Endodermal cell (in vitro differentiated cells): ENCODE data around the gene IL24. TPM values are rescaled to one million over a fixed set of nuclear protein-coding genes. Genes with fewer than 3 reads are reported as not detected.

Source experiments
- DNase-seq: peaks from one replicate; pipeline ENCODE4 v3.0.0-alpha.2; 2017
- H3K27ac ChIP-seq: 2 replicates; pipeline ENCODE4 v1.5.1; 2013; ENCODE audit warnings: mild to moderate bottlenecking, low read depth, low read length, moderate library complexity
- H3K27me3 ChIP-seq: 2 replicates; pipeline ENCODE4 v1.6.1; 2013; ENCODE audit warnings: mild to moderate bottlenecking, low read length, moderate library complexity; ENCODE audit not compliant: insufficient read depth, control insufficient read depth, poor library complexity, severe bottlenecking
- H3K36me3 ChIP-seq: 2 replicates; pipeline ENCODE4 v1.7.0; 2013; ENCODE audit warnings: mild to moderate bottlenecking, low read length, moderate library complexity; ENCODE audit not compliant: control insufficient read depth, insufficient read depth
- H3K4me1 ChIP-seq: one replicate; pipeline ENCODE4 v1.7.0; 2013; ENCODE audit warnings: low read length; ENCODE audit not compliant: control insufficient read depth, insufficient read depth
- H3K4me3 ChIP-seq: 2 replicates; pipeline ENCODE4 v1.5.1; 2013; ENCODE audit warnings: mild to moderate bottlenecking, low read length, moderate library complexity
- H3K9ac ChIP-seq: 2 replicates; pipeline ENCODE4 v1.6.1; 2013; ENCODE audit warnings: mild to moderate bottlenecking, low read length, moderate library complexity; ENCODE audit not compliant: poor library complexity, severe bottlenecking; ENCODE audit errors: extremely low read depth
- H3K9me3 ChIP-seq: 2 replicates; pipeline ENCODE4 v1.6.1; 2013; ENCODE audit warnings: mild to moderate bottlenecking, low read length, moderate library complexity; ENCODE audit not compliant: control insufficient read depth
- H3K27ac Mint-ChIP-seq: 2 replicates; pipeline ENCODE4 v1.8.0; 2020; ENCODE audit warnings: mixed read lengths
- H3K27me3 Mint-ChIP-seq: 2 replicates; pipeline ENCODE4 v1.8.0; 2021; ENCODE audit warnings: mild to moderate bottlenecking, mixed read lengths; ENCODE audit not compliant: insufficient read depth
- H3K36me3 Mint-ChIP-seq: 2 replicates; pipeline ENCODE4 v1.8.0; 2020; ENCODE audit warnings: low read depth, mixed read lengths
- H3K4me1 Mint-ChIP-seq: 2 replicates; pipeline ENCODE4 v1.8.0; 2020; ENCODE audit warnings: mixed read lengths
- H3K4me3 Mint-ChIP-seq: 2 replicates; pipeline ENCODE4 v1.8.0; 2020; ENCODE audit warnings: mild to moderate bottlenecking, moderate library complexity, mixed read lengths
- H3K9me3 Mint-ChIP-seq: 2 replicates; pipeline ENCODE4 v1.8.0; 2020; ENCODE audit warnings: mild to moderate bottlenecking, mixed read lengths
- CTCF ChIP-seq: fragments of 200-600 bp; sonication (generic); conservative IDR thresholded peaks from 2 replicates; pipeline ENCODE4 v1.5.0; 2021; ENCODE audit warnings: antibody characterized with exemption, mild to moderate bottlenecking
- WGBS, 2 experiments: methylation state at CpG; one replicate each; pipeline versions ENCODE4 v1.1.5 to v1.1.7; 2013; ENCODE audit warnings: missing lambda C conversion rate in 2 of 2, mixed read lengths in 1 of 2; ENCODE audit not compliant: insufficient coverage in 1 of 2, insufficient read length in 1 of 2; 5-methylcytosine and 5-hydroxymethylcytosine counted together
- total RNA-seq, 2 donors: library from RNA; stranded (reverse); fragmentation: NEBNext Ultra II Directional in 1 of 2; extraction: Animal tissue kit (Norgen Biotek cat#: 25700) in 1 of 2; gene quantifications; 2 replicates in 1 of 2; 3 replicates in 1 of 2; pipeline ENCODE4 v1.2.1, GENCODE V29; 2021

The IL24 gene
- total RNA-seq, 2 donors from 2014 or later, result not detected

GRCh38 chr1:206949208-206949607 lies 52.0 kb downstream of the IL24 start:
- Mint-ChIP-seq H3K4me1 (peaks cover 9% of the 10 kb centered on the region), H3K4me3 (no peak overlapping the region)
- H3K9me3 ChIP-seq, result no peaks in the 10 kb centered on the region

GRCh38 chr1:206949641-206950040 lies 52.4 kb downstream of the IL24 start:
- no peaks in the 10 kb centered on the region for H3K36me3 Mint-ChIP-seq
- Histone ChIP-seq H3K27me3 (peaks cover 2% of the 10 kb centered on the region), H3K4me3 (no peak overlapping the region), H3K4me1 (no peaks in the 10 kb centered on the region), H3K9ac (no peak overlapping the region), H3K36me3 (no peaks in the 10 kb centered on the region), H3K27ac (no peak overlapping the region), H3K9me3 (no peaks in the 10 kb centered on the region)
- H3K27ac Mint-ChIP-seq, result no peak overlapping the region
- peaks cover 7% of the 10 kb centered on the region for H3K27me3 Mint-ChIP-seq
- 93 to 97% methylated on average over 3 to 5 of the region's 5 CpGs for WGBS, 2 experiments
- H3K9me3 Mint-ChIP-seq, result no peaks in the 10 kb centered on the region
- H3K4me3 Mint-ChIP-seq, result no peak overlapping the region
- peaks cover 9% of the 10 kb centered on the region for H3K4me1 Mint-ChIP-seq
- TF ChIP-seq CTCF, result no peak
- no peak for DNase-seq

More at GRCh38 chr1:206949208-206949607, 52.0 kb downstream of the IL24 start:
- H3K36me3 ChIP-seq, result no peaks in the 10 kb centered on the region
- peaks cover 5% of the 10 kb centered on the region for H3K27me3 ChIP-seq
- no peak for DNase-seq
- no peak overlapping the region for H3K4me3 ChIP-seq
- H3K4me1 ChIP-seq, result no peaks in the 10 kb centered on the region
- no peak overlapping the region for H3K27ac ChIP-seq
- H3K36me3 Mint-ChIP-seq, result no peaks in the 10 kb centered on the region
- no peak overlapping the region for H3K9ac ChIP-seq
- H3K27me3 Mint-ChIP-seq, result peaks cover 9% of the 10 kb centered on the region
- H3K27ac Mint-ChIP-seq, result no peak overlapping the region
- 88 to 100% methylated on average over 4 of the region's 4 CpGs for WGBS, 2 experiments
- TF ChIP-seq CTCF, result no peak
- H3K9me3 Mint-ChIP-seq, result no peaks in the 10 kb centered on the region

- Histone ChIP-seq H3K4me3 (no peak overlapping the region), H3K4me1 (peaks cover 3% of the 10 kb centered on the region), H3K9ac (no peak overlapping the region), H3K27ac (no peak overlapping the region), H3K36me3 (no peaks in the 10 kb centered on the region), H3K27me3 (no peaks in the 10 kb centered on the region), H3K9me3 (no peaks in the 10 kb centered on the region)
- Mint-ChIP-seq H3K4me1 (peaks cover 16% of the 10 kb centered on the region), H3K4me3 (no peak overlapping the region), H3K27me3 (peaks cover 3% of the 10 kb centered on the region), H3K27ac (no peak overlapping the region), H3K36me3 (no peaks in the 10 kb centered on the region), H3K9me3 (no peaks in the 10 kb centered on the region)
- 92 to 100% methylated on average over 2 to 4 of the region's 4 CpGs for WGBS, 2 experiments
- TF ChIP-seq CTCF, result no peak
- no peak for DNase-seq
Observed at GRCh38 chr1:206951318-206952100, 54.3 kb downstream of the IL24 start.
